ENCODE data around the gene KDM6A.

DNA sequence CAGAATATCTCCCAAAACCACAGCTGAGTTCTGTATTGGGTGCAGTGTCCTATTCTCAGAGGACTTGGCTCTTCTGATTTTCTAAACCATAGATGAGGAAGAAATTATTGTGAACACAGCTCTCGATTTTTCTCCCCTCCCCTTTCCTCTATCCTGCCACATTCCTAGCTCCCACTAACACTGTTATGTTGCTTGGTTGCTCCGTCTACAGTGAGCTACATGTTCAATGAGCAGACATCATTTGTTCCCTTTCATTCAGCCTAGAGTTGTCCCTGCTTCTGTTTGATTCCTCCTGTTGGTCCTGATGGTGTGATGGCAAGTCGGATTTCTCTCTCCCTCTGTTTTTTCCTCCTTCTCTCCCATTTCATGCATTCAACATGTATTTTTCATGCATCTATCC is 261.8 kb downstream of the KDM6A start:
- TF ChIP-seq, protein P1, sequence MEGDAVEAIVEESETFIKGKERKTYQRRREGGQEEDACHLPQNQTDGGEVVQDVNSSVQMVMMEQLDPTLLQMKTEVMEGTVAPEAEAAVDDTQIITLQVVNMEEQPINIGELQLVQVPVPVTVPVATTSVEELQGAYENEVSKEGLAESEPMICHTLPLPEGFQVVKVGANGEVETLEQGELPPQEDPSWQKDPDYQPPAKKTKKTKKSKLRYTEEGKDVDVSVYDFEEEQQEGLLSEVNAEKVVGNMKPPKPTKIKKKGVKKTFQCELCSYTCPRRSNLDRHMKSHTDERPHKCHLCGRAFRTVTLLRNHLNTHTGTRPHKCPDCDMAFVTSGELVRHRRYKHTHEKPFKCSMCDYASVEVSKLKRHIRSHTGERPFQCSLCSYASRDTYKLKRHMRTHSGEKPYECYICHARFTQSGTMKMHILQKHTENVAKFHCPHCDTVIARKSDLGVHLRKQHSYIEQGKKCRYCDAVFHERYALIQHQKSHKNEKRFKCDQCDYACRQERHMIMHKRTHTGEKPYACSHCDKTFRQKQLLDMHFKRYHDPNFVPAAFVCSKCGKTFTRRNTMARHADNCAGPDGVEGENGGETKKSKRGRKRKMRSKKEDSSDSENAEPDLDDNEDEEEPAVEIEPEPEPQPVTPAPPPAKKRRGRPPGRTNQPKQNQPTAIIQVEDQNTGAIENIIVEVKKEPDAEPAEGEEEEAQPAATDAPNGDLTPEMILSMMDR (IDR thresholded peaks at IDR 0.05): no peak
- TF ChIP-seq POLR2A (IDR thresholded peaks at IDR 0.05): no peak

All from upper lobe of left lung (tissue), 4 donors.